NCI-H2227 (cell line): ENCODE results near the gene CDV3.
"Not testable (repeated sequence)": the region's sequence is repeated elsewhere in the genome, so short reads cannot be mapped to it uniquely, and the experiment has no call there.

Source experiments
- DNase-seq: peaks from one replicate; lab custom pipeline; 2025; ENCODE audit not compliant: unreplicated experiment; lab: John Stamatoyannopoulos, UW

Gene CDV3, protein sequence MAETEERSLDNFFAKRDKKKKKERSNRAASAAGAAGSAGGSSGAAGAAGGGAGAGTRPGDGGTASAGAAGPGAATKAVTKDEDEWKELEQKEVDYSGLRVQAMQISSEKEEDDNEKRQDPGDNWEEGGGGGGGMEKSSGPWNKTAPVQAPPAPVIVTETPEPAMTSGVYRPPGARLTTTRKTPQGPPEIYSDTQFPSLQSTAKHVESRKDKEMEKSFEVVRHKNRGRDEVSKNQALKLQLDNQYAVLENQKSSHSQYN

GRCh38 chr3:133573629-133574194 is at the start of gene CDV3:
TSS of gene CDV3 (plus strand) at chr3:133573686. CDS start at chr3:133574045, 359 bp downstream.
- no peak for DNase-seq

DNA sequence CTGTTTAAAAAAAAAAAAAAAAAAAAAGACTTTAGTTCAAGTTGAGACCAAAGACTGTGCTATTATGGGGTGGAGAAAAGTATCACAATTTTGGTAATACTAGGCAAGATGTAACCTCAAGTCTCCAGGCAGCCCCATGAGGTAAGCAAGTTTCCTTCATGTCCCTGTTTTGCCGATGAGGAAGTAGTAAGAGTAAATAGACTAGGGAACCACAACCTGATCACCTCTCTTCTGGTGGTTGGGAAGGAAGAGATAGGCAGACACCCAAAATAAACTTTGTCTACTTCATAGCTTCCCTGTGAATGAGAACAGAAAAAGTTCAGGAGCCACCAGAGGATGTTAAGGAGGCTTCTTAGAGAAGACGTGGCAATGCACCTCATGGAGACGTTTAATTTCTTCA is 49.7 kb upstream of the CDV3 start:
- not testable (repeated sequence) for DNase-seq

DNA sequence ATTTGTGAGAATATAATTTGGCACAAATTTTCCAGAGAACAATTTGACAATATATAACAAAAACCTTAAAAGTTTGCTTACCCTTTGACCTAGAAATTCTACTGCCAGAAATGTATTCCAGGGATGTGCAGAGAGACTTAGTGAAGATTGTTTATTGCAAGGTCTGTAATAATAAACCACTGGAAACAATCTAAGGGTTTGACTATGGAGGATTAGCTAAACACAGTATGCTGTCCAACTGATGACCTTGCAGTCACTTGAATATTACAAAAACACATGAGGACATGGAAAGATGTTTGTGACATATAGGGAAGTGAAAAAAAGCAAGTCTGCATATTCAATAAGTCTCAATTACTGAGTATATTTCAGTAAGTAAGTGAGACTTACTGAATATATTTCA is 48.1 kb upstream of the CDV3 start:
- DNase-seq = no peak

- DNase-seq = peak; percentile 55
These were observed 46.3 kb upstream of the CDV3 start for GRCh38 chr3:133527081-133527715.

DNA sequence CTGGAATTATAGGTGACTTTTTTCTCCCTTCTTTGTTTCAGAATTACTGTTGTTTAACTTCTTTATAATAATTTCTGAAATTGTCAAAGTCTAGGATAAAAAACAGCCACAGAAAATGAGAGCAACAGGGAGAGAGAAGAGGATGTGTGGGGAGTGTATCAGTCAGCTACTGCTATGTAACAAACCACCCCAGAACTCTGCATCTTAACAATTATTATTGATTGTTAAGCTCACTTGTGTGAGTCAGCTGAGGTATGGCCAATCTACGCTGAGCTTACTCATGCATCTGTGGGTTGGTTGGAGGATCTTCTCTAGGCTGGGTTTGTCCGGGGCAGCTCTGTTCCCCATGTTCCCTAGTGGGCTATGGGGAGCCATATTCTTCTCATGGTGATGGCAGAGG is 43.7 kb upstream of the CDV3 start:
- DNase-seq = no peak

- no peak for DNase-seq
These were observed 41.5 kb upstream of the CDV3 start for GRCh38 chr3:133531981-133532380.

- DNase-seq = no peak
These were observed 40.5 kb upstream of the CDV3 start for GRCh38 chr3:133532951-133533350.

DNA sequence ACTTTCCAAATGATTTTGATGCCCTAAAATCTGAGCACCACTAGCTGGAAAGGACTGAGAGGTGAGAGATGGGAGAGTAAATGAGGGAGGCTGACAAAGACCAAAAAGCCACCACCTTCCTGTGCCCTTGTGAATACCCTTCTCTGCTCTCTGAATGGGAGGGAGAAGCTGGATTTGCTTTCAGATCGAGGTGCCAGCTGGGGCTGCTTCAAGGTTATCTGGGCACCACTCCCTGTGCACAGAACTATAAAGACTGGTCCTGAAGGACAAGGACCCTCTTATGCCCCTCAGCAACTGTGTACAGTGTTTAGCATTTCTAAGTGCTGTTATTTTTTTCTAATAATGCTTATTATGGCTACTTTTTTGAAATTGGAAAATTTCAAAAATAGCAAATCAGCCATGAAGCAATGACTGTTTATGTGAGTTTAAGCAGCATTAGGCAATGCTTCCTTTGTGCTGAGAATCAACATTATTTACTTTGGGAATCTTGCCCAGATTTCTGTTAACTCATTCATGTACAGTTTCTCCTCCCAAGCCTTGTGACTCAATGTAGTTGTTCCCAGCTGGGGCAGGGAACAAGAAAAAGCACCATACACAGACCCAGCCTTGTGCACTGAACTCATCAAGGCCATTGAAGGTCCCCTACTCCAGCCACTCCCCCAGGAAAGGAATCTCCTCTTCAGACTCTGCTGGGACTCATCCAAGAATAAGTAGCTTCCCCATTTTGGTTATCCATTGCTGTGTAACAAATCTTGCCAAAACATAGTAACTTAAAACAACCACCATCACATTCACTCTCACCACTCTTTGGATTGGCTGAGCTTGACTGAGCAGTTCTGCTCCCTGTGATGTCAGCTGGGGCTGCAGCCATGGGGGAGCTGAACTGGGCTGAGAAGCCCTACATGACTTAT is 37.3 kb upstream of the CDV3 start:
- no peak for DNase-seq

- DNase-seq = not testable (repeated sequence)
These were observed 36.4 kb upstream of the CDV3 start for GRCh38 chr3:133537131-133537530.

DNA sequence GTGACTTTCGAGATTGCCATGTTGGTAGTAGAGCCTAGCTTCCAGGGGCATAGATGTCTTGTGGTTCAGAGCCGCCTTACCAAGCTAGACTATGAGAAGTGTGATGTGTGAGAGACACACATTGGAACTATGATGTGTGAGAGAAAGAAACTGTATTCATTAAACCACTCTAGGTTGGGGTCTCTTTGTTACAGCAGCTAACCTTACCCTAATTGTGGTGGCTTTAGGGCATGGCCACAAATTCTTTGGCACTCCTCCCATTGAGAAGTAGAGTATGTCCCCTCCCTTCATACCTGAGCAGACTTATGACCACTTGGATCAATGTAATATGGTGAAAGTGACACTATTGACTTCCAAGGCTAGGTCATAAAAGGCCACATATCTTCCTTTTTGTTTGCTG is 35.3 kb upstream of the CDV3 start:
- DNase-seq = no peak

DNA sequence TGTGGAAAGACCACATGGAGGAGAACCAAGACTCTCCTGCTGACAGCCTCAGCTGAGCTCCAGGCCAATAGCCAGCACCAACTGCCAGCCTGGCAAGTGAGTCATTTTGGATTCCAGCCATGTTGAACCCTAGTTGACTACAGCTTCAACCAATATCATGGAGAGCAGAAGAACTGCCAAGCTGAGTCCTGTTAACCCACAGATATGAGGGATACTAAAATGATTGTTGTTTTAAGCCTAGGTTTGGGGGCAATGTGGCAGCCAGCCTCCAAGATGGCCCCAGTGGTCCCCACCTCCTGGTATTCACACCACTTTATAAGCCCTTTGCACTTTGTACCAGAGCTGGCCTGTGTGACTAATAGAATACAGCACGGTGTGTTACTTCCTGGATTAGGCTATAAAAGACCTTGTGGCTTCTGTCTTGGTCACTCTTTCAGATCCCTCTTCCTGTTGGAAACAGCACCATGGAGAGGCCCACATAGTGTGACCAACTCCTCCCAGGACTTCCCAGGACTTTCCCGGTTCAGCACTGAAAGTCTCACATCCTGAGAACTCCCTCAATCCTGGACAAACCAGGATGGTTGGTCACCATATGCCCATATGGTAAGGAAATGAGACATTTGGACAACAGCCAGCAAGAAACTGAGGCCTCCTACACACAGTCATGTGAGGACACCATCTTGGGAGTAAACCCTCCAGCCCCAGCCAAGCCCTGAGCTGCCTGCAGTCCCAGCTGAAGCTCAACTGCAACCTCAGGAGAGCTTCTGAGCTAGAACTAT is 32.4 kb upstream of the CDV3 start:
- no peak for DNase-seq

DNA sequence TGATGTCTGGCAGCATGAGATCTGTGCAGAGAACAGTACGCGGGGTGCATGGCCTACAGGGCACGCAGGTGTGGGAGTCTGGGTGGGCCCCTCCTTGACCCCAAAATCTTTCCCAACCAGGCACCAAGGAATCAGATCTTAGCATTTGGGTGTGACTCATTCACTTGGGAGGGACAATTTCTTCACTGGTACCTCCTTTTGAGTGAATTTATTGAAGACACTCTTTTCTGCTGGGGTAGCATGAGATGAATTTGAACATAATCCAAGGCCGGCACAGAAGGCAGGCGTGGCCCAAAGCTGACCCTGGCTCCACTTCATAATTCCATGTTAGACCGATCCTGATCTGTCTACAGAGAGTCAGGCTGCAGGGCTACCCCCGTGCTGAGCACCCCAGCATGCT is 30.6 kb upstream of the CDV3 start:
- DNase-seq = no peak

DNA sequence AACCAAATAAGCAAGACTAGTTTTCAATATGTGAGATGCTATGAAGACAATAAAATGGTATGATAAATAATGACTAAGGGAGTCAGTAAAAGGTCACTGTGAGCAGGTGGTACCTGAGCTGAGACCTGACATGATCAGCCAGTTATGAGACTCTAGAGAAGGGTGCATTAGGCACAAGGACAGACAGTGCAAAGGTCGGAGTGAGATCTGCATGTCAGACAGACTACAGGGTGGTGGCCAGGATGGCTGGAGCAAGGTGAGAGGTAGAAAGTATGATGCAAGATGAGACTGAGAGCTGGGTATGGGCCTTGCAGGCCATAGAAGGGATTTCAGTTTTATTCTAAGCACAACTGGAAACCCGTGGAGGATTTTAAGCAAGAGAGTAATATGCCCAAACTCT is 28.5 kb upstream of the CDV3 start:
- DNase-seq = not testable (repeated sequence)

GRCh38 chr3:133547432-133548041 is 25.9 kb upstream of the CDV3 start:
- no peak for DNase-seq

- no peak for DNase-seq
These were observed 25.4 kb upstream of the CDV3 start for GRCh38 chr3:133548090-133548489.

GRCh38 chr3:133549565-133549964 is 23.9 kb upstream of the CDV3 start:
- DNase-seq = no peak

- DNase-seq = not testable (repeated sequence)
These were observed 21.9 kb upstream of the CDV3 start for GRCh38 chr3:133551589-133551988.

GRCh38 chr3:133561679-133562078 is 11.8 kb upstream of the CDV3 start:
- DNase-seq = no peak

DNA sequence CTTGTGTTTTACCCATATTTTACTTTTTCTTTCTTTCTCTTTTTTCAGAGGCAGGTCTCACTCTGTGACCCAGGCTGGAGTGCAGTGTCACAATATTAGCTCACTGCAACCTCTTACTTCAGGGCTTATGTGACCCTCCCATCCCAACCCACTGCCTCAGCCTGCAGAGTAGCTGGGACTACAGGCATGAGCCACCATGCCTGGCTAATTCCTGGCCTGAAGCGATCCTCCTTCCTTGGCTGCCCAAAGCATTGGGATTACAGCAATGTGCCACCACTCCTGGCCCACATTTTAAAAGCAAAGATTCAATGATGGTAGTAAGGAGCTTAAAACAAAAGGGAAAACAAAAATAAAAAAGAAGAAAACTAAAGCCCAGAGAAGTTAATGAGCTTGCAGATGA is 11.1 kb upstream of the CDV3 start:
- no peak for DNase-seq

- no peak for DNase-seq
These were observed 10.3 kb upstream of the CDV3 start for GRCh38 chr3:133563186-133563591.
